Astrocyte (in vitro differentiated cells and primary cell): ENCODE measurements around the gene AKT3.

Experiments
- CTCF ChIP-seq: IDR thresholded peaks from 2 replicates; pipeline ENCODE4 v1.5.1; 2011; ENCODE audit warnings: low read depth, mild to moderate bottlenecking, inconsistent platforms, low read length, moderate library complexity; ENCODE audit not compliant: insufficient read depth
- EZH2 ChIP-seq: IDR thresholded peaks from 2 replicates; pipeline ENCODE4 v1.6.1; 2012; ENCODE audit warnings: mild to moderate bottlenecking, low read length, inconsistent platforms; ENCODE audit not compliant: insufficient read depth

- TF ChIP-seq CTCF (no peak), EZH2 (no peak)
These were observed 301.5 kb downstream of the AKT3 start for GRCh38 chr1:243548516-243548915.
